Esophagus squamous epithelium (tissue), 5 donors: Measurements from ENCODE around the gene CFAP410. TPM values are rescaled to one million over a fixed set of nuclear protein-coding genes. Genes with fewer than 3 reads are reported as not detected.

Experiments used
- DNase-seq: peaks from one replicate; lab custom pipeline; 2025; lab: John Stamatoyannopoulos, UW
- H3K27ac ChIP-seq, 4 donors: fragments of 200-600 bp; sonication (generic); one replicate each; pipeline ENCODE4 v1.5.1; 2016 to 2019; ENCODE audit warnings: mild to moderate bottlenecking in 1 of 4
- H3K27me3 ChIP-seq, 4 donors: fragments of 200-600 bp; sonication (generic); 1 replicate in 3 of 4; 2 replicates in 1 of 4; pipeline versions ENCODE4 v1.5.1 to v1.6.0; 2017 to 2021; ENCODE audit warnings: antibody characterized with exemption in 1 of 4
- H3K36me3 ChIP-seq, 3 donors: fragments of 200-600 bp; sonication (generic); one replicate each; pipeline ENCODE4 v1.5.1; 2016 to 2019
- H3K4me1 ChIP-seq, 3 donors: fragments of 200-600 bp; sonication (generic); one replicate each; pipeline ENCODE4 v1.5.1; 2017 to 2019
- H3K4me3 ChIP-seq, 4 donors: fragments of 200-600 bp; sonication (generic); 1 replicate in 3 of 4; 2 replicates in 1 of 4; pipeline ENCODE4 v1.5.1; 2016 to 2019; ENCODE audit warnings: mild to moderate bottlenecking in 2 of 4, moderate library complexity in 1 of 4
- H3K9me3 ChIP-seq, 3 donors: fragments of 200-600 bp; sonication (generic); one replicate each; pipeline ENCODE4 v1.5.1; 2016 to 2019
- CTCF ChIP-seq, 6 experiments: fragments of 450-650 bp in 4 of 6; fragments of 200-600 bp in 2 of 6; sonication (generic) in 2 of 6; IDR thresholded peaks; one replicate each; pipeline ENCODE4 v1.5.1; 2016 to 2019; ENCODE audit warnings: antibody characterized with exemption in 6 of 6, mild to moderate bottlenecking in 4 of 6, moderate library complexity in 4 of 6
- POLR2A ChIP-seq, 4 donors: fragments of 450-650 bp; IDR thresholded peaks; one replicate each; pipeline ENCODE4 v1.6.1; 2017; ENCODE audit warnings: antibody characterized with exemption in 4 of 4, mild to moderate bottlenecking in 4 of 4, moderate library complexity in 3 of 4
- WGBS, 2 donors: methylation state at CpG; one replicate each; pipeline ENCODE4 v1.1.5; 2018; 5-methylcytosine and 5-hydroxymethylcytosine counted together
- intact Hi-C: fragments of 100-400 bp; cut with DNase I; formaldehyde crosslinking; loops from one replicate; pipeline ENCODE4 v1.15.0; 2022
- total RNA-seq, 4 donors: library from RNA; depleted of rRNA; stranded (reverse); fragments of >200 nt; gene quantifications; one replicate each; pipeline ENCODE4 v1.1.0, GENCODE V29; 2016
- donor health status: DM: yes; HTN: yes; CAD: no.

The CFAP410 gene
- total RNA-seq, 4 donors from 2014 or later, result 7.9 to 21.8 (median 13.7) TPM

- Histone ChIP-seq H3K4me1 (peaks cover 5 to 33% (median 14%) of the 10 kb centered on the region in 3 donors), H3K4me3 (no peak overlapping the region), H3K27ac (no peak overlapping the region), H3K9me3 (no peaks in the 10 kb centered on the region), H3K36me3 (no peaks in the 10 kb centered on the region), H3K27me3 (peaks cover 0 to 74% (median 0%) of the 10 kb centered on the region in 4 donors)
- intact Hi-C loops, result no loop called here
- WGBS, 2 donors, result 36 to 76% methylated on average over 5 to 15 of the region's 33 CpGs
- no peak for TF ChIP-seq CTCF (IDR thresholded peaks at IDR 0.05)
- TF ChIP-seq POLR2A (IDR thresholded peaks at IDR 0.05), result no peak
- DNase-seq, result no peak
These were observed 45.5 kb downstream of the CFAP410 start for GRCh38 chr21:44293551-44294231.

- no peaks in the 10 kb centered on the region for H3K9me3 ChIP-seq
- DNase-seq, result no peak
- intact Hi-C loops, result no loop called here
- H3K27me3 ChIP-seq, result peaks cover 0 to 83% (median 0%) of the 10 kb centered on the region in 4 donors
- no CpG with 5 or more reads among the region's 15 CpGs for WGBS, 2 donors
- H3K36me3 ChIP-seq, result no peaks in the 10 kb centered on the region
- no peak overlapping the region for H3K27ac ChIP-seq
- H3K4me3 ChIP-seq, result no peak overlapping the region
- peaks cover 3 to 24% (median 14%) of the 10 kb centered on the region in 3 donors for H3K4me1 ChIP-seq
- TF ChIP-seq CTCF (IDR thresholded peaks at IDR 0.05) (no peak), POLR2A (IDR thresholded peaks at IDR 0.05) (no peak)
These were observed 46.4 kb downstream of the CFAP410 start for GRCh38 chr21:44292812-44293195.

- Histone ChIP-seq H3K27ac (no peak overlapping the region), H3K27me3 (peaks cover 0 to 86% (median 0%) of the 10 kb centered on the region in 4 donors), H3K4me3 (no peak overlapping the region), H3K4me1 (peaks cover 0 to 18% (median 10%) of the 10 kb centered on the region in 3 donors), H3K9me3 (no peaks in the 10 kb centered on the region), H3K36me3 (no peaks in the 10 kb centered on the region)
- 54 to 55% methylated on average over 7 to 11 of the region's 25 CpGs for WGBS, 2 donors
- DNase-seq, result no peak
- no peak for TF ChIP-seq CTCF (IDR thresholded peaks at IDR 0.05)
- no peak for TF ChIP-seq POLR2A (IDR thresholded peaks at IDR 0.05)
- intact Hi-C loops, result no loop called here
These were observed 47.0 kb downstream of the CFAP410 start for GRCh38 chr21:44291936-44292811.

GRCh38 chr21:44291078-44291935 is 47.9 kb downstream of the CFAP410 start:
- Histone ChIP-seq H3K4me1 (peaks cover 0 to 16% (median 10%) of the 10 kb centered on the region in 3 donors), H3K4me3 (no peak overlapping the region), H3K36me3 (no peaks in the 10 kb centered on the region), H3K27me3 (peaks cover 0 to 86% (median 0%) of the 10 kb centered on the region in 4 donors), H3K27ac (no peak overlapping the region), H3K9me3 (no peaks in the 10 kb centered on the region)
- no peak for DNase-seq
- no peak for TF ChIP-seq POLR2A (IDR thresholded peaks at IDR 0.05)
- WGBS, 2 donors, result 72% methylated on average over 6 of the region's 33 CpGs; no CpG with 5 or more reads in 1 of the 2 donors
- intact Hi-C loops, result no loop called here
